Sigmoid colon (tissue), 4 donors: ENCODE results near the gene PTPRH.

Experiments used
- POLR2A ChIP-seq, 2 donors: fragments of 450-650 bp; IDR thresholded peaks; one replicate each; pipeline ENCODE4 v1.6.1; 2016; ENCODE audit warnings: antibody characterized with exemption in 2 of 2, mild to moderate bottlenecking in 2 of 2, moderate library complexity in 2 of 2
- POLR2AphosphoS5 ChIP-seq, 4 donors: sonication (generic); formaldehyde crosslinking; IDR thresholded peaks; one replicate each; pipeline ENCODE4 v1.6.1; 2017; ENCODE audit warnings: antibody characterized with exemption in 4 of 4
- TF ChIP-seq, protein P1 (sequence below), 4 experiments: fragments of 450-650 bp in 3 of 4; fragments of 200-600 bp in 1 of 4; IDR thresholded peaks; one replicate each; pipeline ENCODE4 v1.5.1; 2016 to 2019; ENCODE audit warnings: antibody characterized with exemption in 4 of 4, mild to moderate bottlenecking in 3 of 4, moderate library complexity in 2 of 4

DNA sequence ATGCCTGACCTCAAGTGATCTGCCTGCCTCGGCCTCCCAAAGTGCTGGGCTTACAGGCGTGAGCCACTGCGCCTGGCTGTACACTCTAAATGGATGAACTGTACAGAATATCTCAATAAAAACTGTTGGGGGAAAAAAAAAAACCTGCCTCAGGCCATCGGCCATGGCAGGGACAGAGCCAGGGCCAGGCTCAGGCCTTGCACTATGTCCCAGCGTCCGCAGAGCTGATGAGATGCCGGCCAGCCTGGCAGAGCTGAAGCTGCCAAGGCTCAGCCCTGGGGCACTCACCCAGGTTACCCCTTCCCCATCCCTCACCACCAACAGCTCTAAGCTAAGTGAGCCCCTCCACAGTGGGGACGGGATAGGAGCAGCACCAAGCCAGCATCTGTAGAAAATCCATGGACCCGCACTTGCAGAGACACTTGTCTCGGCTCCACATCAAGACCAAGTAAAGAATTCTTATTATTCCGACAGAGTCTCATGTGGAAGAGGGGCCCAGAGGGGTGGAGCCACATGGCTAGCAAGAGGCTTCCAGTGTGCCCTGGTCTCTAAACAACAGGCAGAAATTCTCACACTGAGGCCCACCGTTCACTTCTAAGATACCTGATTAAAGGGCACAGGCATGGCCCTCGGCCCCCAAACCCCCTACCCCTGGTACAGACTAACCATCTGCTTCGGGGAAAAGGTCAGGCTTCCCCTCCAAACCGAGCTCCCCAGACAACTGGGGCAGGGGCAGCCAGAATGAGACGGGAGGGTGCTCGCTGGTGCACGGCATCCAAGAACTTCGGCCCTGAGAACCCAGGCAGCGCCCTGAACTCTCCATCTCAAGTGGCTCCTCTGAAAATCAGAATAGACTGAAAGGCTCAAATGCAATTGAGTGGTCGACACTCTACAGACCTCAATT, 43.7 kb upstream of the PTPRH start:
- TF ChIP-seq, protein P1, sequence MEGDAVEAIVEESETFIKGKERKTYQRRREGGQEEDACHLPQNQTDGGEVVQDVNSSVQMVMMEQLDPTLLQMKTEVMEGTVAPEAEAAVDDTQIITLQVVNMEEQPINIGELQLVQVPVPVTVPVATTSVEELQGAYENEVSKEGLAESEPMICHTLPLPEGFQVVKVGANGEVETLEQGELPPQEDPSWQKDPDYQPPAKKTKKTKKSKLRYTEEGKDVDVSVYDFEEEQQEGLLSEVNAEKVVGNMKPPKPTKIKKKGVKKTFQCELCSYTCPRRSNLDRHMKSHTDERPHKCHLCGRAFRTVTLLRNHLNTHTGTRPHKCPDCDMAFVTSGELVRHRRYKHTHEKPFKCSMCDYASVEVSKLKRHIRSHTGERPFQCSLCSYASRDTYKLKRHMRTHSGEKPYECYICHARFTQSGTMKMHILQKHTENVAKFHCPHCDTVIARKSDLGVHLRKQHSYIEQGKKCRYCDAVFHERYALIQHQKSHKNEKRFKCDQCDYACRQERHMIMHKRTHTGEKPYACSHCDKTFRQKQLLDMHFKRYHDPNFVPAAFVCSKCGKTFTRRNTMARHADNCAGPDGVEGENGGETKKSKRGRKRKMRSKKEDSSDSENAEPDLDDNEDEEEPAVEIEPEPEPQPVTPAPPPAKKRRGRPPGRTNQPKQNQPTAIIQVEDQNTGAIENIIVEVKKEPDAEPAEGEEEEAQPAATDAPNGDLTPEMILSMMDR (IDR thresholded peaks at IDR 0.05) = no peak
- TF ChIP-seq POLR2A (IDR thresholded peaks at IDR 0.05) = no peak
- TF ChIP-seq POLR2AphosphoS5 (IDR thresholded peaks at IDR 0.05) = no peak
